Loucy (cell line): ENCODE results near the gene SCIN.
"Not testable (repeated sequence)": the region's sequence is repeated elsewhere in the genome, so short reads cannot be mapped to it uniquely, and the experiment has no call there.

Experiments
- H2AFZ ChIP-seq: fragments of 200-600 bp; sonication (generic); 2 replicates; pipeline ENCODE4 v1.6.0; 2016; ENCODE audit warnings: antibody characterized with exemption, mild to moderate bottlenecking, low read length, moderate library complexity
- H3F3A ChIP-seq: fragments of 200-600 bp; 2 replicates; pipeline ENCODE4 v1.6.0; 2016; ENCODE audit warnings: antibody characterized with exemption, low read depth, mild to moderate bottlenecking
- H3K27me3 ChIP-seq: fragments of 200-600 bp; sonication (generic); 2 replicates; pipeline ENCODE4 v1.6.1; 2014; ENCODE audit warnings: low read length, mild to moderate bottlenecking; ENCODE audit not compliant: insufficient read depth, poor library complexity, severe bottlenecking
- H3K36me3 ChIP-seq: fragments of 200-600 bp; sonication (generic); 2 replicates; pipeline ENCODE4 v1.6.1; 2016; ENCODE audit warnings: low read length; ENCODE audit not compliant: insufficient read depth
- H3K4me1 ChIP-seq: fragments of 200-600 bp; sonication (generic); 2 replicates; pipeline ENCODE4 v1.5.1; 2014; ENCODE audit warnings: low read length, mild to moderate bottlenecking; ENCODE audit not compliant: insufficient read depth, poor library complexity, severe bottlenecking
- H3K4me2 ChIP-seq: fragments of 200-600 bp; sonication (generic); 2 replicates; pipeline ENCODE4 v1.6.0; 2014; ENCODE audit warnings: antibody characterized with exemption, low read length, low read depth, mild to moderate bottlenecking; ENCODE audit not compliant: poor library complexity, severe bottlenecking
- H3K4me3 ChIP-seq: fragments of 200-600 bp; sonication (generic); 2 replicates; pipeline ENCODE4 v1.5.1; 2014; ENCODE audit warnings: low read length, mild to moderate bottlenecking, mixed read lengths; ENCODE audit not compliant: poor library complexity, severe bottlenecking
- H3K79me2 ChIP-seq: fragments of 200-600 bp; sonication (generic); 2 replicates; pipeline ENCODE4 v1.6.1; 2014; ENCODE audit warnings: low read length; ENCODE audit not compliant: insufficient read depth
- H3K9ac ChIP-seq: fragments of 200-600 bp; sonication (generic); 2 replicates; pipeline ENCODE4 v1.6.0; 2014; ENCODE audit warnings: mild to moderate bottlenecking, low read depth, low read length, moderate library complexity; ENCODE audit not compliant: poor library complexity, severe bottlenecking
- H3K9me2 ChIP-seq: fragments of 200-600 bp; sonication (generic); replicated peaks from 2 replicates; pipeline ENCODE4 v1.6.1; 2016; ENCODE audit warnings: low read depth, low read length, mixed read lengths
- H3K9me3 ChIP-seq: fragments of 200-600 bp; sonication (generic); 2 replicates; pipeline ENCODE4 v1.6.1; 2014; ENCODE audit warnings: mild to moderate bottlenecking, antibody characterized with exemption, low read length, low read depth; ENCODE audit not compliant: insufficient read depth
- H4K20me1 ChIP-seq: fragments of 200-600 bp; sonication (generic); 2 replicates; pipeline ENCODE4 v1.6.0; 2014; ENCODE audit warnings: antibody characterized with exemption, low read length, mild to moderate bottlenecking; ENCODE audit not compliant: insufficient read depth, poor library complexity, severe bottlenecking
- CTCF ChIP-seq: fragments of 200-600 bp; sonication (generic); conservative IDR thresholded peaks from 2 replicates; pipeline ENCODE4 v1.5.1; 2014; ENCODE audit warnings: mild to moderate bottlenecking, antibody characterized with exemption, low read length
- EZH2phosphoT487 ChIP-seq: fragments of 200-600 bp; IDR thresholded peaks from 2 replicates; pipeline ENCODE4 v1.6.1; 2018; ENCODE audit warnings: antibody characterized with exemption, mild to moderate bottlenecking, moderate library complexity, borderline replicate concordance

The SCIN gene

GRCh38 chr7:12642508-12642907 is 72.0 kb downstream of the SCIN start:
- H4K20me1 ChIP-seq: no peaks in the 10 kb centered on the region
- no peak overlapping the region for H3K9ac ChIP-seq
- no peaks in the 10 kb centered on the region for H3K27me3 ChIP-seq
- no peak overlapping the region for H2AFZ ChIP-seq
- TF ChIP-seq EZH2phosphoT487 (no peak), CTCF (no peak)
- H3K4me2 ChIP-seq: no peak overlapping the region
- no peaks in the 10 kb centered on the region for H3K36me3 ChIP-seq
- H3K9me2 ChIP-seq: no peaks in the 10 kb centered on the region
- no peaks in the 10 kb centered on the region for H3F3A ChIP-seq
- H3K4me3 ChIP-seq: no peak overlapping the region
- H3K9me3 ChIP-seq: no peaks in the 10 kb centered on the region
- H3K79me2 ChIP-seq: no peaks in the 10 kb centered on the region
- H3K4me1 ChIP-seq: no peaks in the 10 kb centered on the region

GRCh38 chr7:12643001-12643643 is 72.6 kb downstream of the SCIN start:
- Histone ChIP-seq H2AFZ (no peak overlapping the region), H3K4me3 (no peak overlapping the region), H3K4me2 (no peak overlapping the region), H3K4me1 (no peaks in the 10 kb centered on the region), H3K79me2 (no peaks in the 10 kb centered on the region), H3K27me3 (no peaks in the 10 kb centered on the region), H3K36me3 (no peaks in the 10 kb centered on the region), H4K20me1 (no peaks in the 10 kb centered on the region), H3K9me2 (no peaks in the 10 kb centered on the region), H3F3A (no peaks in the 10 kb centered on the region), H3K9ac (no peak overlapping the region), H3K9me3 (no peaks in the 10 kb centered on the region)
- no peak for TF ChIP-seq CTCF

GRCh38 chr7:12643644-12644043 is 73.1 kb downstream of the SCIN start:
- no peaks in the 10 kb centered on the region for H3K79me2 ChIP-seq
- H3K36me3 ChIP-seq: no peaks in the 10 kb centered on the region
- H3K27me3 ChIP-seq: no peaks in the 10 kb centered on the region
- no peaks in the 10 kb centered on the region for H4K20me1 ChIP-seq
- TF ChIP-seq CTCF (no peak), EZH2phosphoT487 (no peak)
- no peaks in the 10 kb centered on the region for H3K9me3 ChIP-seq
- no peak overlapping the region for H3K4me3 ChIP-seq
- H3K4me2 ChIP-seq: no peak overlapping the region
- no peaks in the 10 kb centered on the region for H3K4me1 ChIP-seq
- H3K9ac ChIP-seq: no peak overlapping the region
- no peaks in the 10 kb centered on the region for H3F3A ChIP-seq
- no peaks in the 10 kb centered on the region for H3K9me2 ChIP-seq
- no peak overlapping the region for H2AFZ ChIP-seq

GRCh38 chr7:12645212-12645611 is 74.7 kb downstream of the SCIN start:
- not testable (repeated sequence) for H3K4me3 ChIP-seq, H3K9me3 ChIP-seq, H3K9ac ChIP-seq, H2AFZ ChIP-seq, H3K27me3 ChIP-seq, H3K4me2 ChIP-seq, H3K79me2 ChIP-seq, H3K9me2 ChIP-seq, H3F3A ChIP-seq, H3K36me3 ChIP-seq, H4K20me1 ChIP-seq, H3K4me1 ChIP-seq
